Embryonic facial prominence (tissue), 1 donor: ENCODE data around the gene VRK3.
A peak's percentile ranks its signal among the peaks of the same experiment; 100 is the strongest.

ENCODE experiments used
- DNase-seq: peaks from one replicate; pipeline ENCODE4 v3.0.0-alpha.2; 2016; ENCODE audit errors: extremely low spot score

VRK3 gene

DNA sequence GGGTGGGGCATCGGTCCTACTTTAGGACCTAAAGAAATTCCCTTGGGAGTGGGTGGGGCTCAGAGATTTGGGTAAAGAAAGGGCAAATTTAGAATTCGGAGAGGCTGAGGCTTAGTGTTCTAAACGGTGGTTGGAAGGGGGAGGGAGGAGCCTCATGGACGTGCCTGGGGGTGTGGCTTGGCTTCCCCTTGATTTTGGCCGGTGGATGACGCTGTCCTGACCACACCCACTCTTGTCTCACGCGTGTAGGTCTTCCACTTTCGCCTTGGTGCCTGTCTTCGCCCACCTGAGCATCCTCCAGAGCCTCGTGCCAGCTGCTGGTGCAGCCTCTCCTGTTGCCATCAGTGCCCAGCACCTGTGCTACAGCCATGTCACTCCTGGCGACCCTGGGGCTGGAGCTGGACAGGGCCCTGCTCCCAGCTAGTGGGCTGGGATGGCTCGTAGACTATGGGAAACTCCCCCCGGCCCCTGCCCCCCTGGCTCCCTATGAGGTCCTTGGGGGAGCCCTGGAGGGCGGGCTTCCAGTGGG lies 94.6 kb downstream of the VRK3 start:
- DNase-seq = no peak

DNA sequence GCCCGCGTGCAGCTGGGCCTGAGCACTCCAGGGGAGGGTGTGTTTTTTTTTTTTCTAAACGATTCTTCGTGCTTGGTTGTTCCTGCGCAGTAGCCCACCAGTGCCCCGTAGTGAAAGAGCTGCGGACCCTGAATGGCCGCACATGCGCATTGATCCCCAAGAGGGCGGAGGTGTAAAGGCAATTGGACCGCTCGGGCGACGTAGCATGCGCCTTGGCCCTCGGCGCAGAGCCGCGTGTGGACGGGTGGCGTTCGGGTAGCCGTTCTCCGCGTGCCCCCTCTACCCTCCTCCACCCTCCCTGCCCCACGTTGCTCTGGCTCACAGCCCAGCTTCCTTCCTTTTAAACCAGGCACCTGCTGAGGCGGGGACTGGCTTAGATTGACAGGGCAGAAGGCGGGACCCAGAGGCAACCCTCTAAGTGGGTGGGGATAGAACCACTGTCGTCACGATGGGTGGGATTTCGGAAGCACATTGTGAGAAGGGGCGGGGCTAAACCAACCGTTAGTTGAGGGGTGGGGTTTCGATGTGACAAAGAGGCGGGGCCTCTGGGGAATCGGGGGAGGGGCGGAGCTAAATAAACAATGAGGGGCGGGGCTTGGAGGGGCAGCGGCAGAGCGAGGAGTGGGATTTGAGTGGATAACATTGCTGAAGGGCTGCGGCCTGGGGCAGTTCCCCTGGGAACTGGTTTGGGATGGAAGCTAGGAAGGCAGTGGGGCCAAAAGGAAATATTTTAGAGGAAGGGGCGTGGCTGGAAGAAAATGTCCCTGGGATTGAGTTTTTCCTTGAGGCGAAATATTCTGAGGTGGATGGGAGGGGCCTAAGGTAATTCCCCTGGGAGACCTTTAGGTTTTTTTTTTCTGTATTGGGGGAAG lies 95.3 kb downstream of the VRK3 start:
- DNase-seq = peak; percentile 93

DNA sequence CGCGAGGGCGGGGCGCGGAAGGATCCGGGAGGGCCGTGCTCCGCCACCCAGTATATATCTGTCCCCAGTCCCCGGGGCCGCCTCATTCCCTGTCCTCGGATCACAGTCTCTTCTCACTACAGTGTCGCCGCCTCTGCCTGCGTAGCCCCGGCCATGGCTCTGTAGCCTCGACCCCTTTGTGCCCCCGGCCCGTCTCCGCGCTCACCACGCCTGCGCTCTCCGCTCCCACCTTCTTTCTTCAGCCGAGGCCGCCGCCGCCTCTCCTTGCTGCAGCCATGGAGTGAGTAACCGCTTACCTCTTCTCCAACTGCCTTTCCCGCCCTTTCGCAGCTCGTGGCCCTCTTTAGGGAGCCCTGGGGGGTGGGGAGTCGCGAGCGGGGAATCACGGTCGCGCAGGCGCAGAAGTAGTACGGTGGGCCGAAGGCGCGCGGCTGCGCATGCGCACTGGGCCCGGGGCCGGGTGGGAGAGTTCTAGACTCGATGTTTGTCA lies 96.0 kb downstream of the VRK3 start, which contains the start of the genes ATF5 and NUP62:
Gene ATF5, plus strand, starts transcription at position 85 of the 490 bp plus-strand sequence. CDS start 1,646 bp downstream, outside the sequence.
Gene NUP62, minus strand, starts transcription at position 384 of the 490 bp plus-strand sequence. CDS start 19,697 bp downstream, outside the sequence.
- no peak for DNase-seq

DNA sequence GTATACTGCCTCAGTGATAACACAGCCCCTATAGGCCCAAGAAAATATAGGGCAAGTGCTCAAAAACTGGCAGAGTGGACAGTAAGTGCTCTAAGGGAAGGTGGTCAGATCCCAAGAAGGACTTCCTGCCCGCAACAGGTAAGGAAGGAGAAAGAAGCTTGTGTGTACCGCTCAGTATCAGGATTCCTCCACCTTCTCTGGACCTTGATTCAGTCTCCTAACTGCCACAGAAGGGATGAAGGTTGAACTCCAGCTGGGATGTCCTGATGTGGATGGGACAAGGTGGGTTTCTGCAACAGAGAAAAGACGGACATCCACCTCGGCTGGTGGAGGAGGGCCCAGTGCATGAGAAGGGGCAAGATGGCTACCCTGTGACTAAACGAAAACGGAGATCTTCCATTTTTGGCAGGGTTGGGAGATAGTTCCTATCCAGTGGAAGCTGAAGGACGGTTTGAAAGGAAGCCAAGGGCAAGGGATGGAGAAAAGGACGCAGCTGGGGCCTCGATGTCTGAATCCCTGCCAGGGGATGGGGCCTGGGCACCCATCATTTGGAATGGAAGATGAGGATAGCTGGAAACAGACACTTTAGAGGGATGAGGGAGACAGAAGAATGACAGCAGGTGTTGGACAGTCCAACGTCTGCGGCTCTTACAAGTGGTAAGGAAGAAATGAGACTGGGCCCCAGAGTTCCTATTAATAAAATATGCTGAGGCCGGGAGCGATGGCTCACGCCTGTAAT lies 97.5 kb downstream of the VRK3 start:
- DNase-seq = no peak

DNA sequence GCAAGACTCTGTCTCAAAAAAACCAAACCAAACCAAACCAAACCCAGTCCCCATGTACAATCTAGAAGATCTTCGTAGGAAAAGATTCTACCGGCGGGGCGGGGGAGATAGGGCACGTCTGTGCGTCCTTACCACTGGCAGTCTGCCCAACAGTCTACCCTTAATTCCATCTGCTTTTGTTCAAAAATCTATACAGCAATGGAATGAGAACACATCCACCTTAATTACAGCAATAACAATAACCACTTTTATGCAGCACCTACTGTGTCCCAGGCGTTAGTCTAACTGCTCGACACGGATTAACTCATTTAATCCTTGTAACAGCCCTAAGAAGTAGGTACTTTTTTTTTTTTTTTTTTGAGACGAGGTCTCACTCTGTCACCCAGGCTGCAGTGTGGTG lies 98.7 kb downstream of the VRK3 start:
- no peak for DNase-seq
